HG02884 (cell line): ENCODE measurements around the gene DNAI1.
"Not testable (repeated sequence)": the region's sequence is repeated elsewhere in the genome, so short reads cannot be mapped to it uniquely, and the experiment has no call there.

Experiments
- ATAC-seq: cut with Tn5 transposase; IDR thresholded peaks from one replicate; pipeline ENCODE4 v1.9.1; 2021; ENCODE audit warnings: mild to moderate bottlenecking, moderate library complexity; ENCODE audit not compliant: unreplicated experiment

The DNAI1 gene

GRCh38 chr9:34450644-34451043 lies 8.0 kb upstream of the DNAI1 start:
- no peak for ATAC-seq

GRCh38 chr9:34451135-34451534 lies 7.5 kb upstream of the DNAI1 start:
- ATAC-seq = no peak

GRCh38 chr9:34451545-34451944 lies 7.1 kb upstream of the DNAI1 start:
- ATAC-seq = no peak

- no peak for ATAC-seq
These were observed 6.0 kb upstream of the DNAI1 start for GRCh38 chr9:34452568-34452967.

GRCh38 chr9:34454571-34455065 lies 4.0 kb upstream of the DNAI1 start:
- no peak for ATAC-seq

DNA sequence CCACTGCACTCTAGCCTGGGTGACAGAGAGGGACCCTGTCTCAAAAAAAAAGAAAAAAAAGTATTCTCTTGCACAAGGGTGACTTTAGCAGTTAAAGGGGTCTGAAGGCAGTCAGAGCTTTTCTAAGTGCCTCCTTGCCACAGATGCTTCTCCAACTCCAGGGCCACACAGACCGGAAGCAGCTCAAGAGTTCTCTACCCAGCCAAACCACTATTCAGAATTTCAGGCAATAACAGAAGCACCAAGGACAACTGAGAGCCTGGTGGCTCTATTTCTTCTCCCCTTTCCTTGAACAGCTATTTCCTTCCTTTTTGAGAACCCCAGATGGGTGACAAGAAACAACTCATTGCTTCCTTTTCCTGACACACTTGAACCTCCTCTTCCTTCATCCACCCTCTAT lies 2.5 kb upstream of the DNAI1 start:
- ATAC-seq = no peak

DNA sequence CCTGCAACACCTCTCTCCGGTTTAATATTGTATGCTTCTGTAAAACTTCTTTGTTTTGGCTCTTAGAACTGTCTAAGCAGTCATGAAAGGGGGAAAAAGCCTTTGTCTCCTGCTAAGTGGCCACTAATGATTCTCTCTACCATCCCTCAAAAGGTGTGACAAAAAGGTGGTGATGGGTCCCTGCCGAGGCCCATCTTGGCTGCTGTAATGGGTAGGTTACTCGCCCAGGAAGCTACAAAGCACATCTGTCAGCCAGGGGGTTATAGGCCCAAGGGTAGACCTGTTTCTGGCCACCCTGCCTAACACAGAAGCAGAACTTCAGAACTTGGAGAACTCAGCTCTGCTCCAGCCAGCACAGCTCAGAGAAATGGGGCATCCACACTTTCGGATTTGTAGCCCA lies 1.9 kb upstream of the DNAI1 start:
- ATAC-seq = no peak

DNA sequence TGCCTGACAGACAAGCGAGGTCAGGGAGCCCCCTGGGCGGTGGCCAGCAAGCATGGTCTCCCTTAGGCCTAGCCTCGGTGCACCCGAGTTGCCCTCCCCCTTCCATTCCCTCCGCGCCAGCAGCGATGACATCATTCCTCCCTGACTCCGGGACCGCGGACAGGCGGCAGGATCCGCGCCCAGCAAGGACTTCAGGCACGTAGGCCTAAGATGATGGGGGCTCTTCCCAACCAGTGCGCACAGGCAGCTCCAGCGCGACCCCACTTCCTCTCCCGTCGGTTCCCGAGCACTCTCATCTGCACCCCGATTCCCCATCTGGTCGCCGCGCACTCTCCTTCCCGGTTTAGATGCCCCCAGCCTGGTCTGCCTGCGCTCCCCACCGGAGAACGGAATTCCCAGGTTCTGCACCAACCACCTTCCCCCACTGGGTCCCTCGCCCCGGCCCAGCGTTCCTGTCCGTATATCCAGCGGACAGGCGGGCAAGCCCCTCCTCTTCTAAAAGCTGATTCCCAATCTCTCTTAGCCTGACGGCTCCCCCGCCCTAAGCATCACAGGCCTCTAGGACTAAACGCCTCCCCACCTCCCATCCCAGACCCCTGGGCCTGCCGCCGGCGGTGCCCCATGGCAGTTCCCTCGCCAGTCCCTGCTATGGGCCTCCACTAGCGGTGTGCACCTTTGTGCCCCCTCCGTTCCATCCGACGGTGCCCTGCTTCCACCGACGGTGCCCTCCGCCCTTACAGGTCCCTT lies 1.2 kb upstream of the DNAI1 start:
- no peak for ATAC-seq

DNA sequence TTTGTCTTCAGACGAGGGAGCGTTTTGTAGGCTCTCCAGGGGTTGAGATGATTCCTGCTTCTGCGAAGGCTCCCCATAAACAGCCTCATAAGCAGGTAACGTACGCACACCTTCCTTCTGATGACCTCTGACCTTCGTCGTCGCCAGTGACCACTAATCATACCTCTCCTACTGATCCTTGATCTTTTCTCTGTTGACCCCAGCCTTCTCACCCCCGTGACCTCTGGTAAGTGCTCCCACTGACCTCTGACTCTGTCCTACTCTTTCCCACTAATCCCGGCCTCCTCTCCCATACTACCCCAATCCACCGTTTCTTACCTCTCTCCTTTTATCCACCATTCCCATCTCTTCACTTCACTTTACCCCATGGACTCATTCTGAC lies 345 bp downstream of the DNAI1 start:
- no peak for ATAC-seq

DNA sequence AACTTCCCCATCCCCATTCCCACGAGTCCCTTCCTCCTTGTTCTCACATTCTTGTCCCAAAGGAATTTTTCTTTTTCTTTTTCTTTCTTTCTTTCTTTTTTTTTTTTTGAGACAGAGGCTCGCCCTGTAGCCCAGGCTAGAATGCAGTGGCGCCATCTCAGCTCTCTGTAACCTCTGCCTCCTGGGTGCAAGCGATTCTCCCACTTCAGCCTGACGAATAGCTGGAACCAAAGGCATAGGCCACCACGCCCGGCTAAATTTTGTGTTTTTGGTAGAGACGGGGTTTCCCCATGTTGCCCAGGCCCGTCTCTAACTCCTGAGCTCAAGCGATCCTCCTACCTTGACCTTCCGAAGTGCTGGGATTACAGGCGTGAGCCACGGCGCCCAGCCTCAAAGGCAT lies 751 bp downstream of the DNAI1 start:
- no peak for ATAC-seq

DNA sequence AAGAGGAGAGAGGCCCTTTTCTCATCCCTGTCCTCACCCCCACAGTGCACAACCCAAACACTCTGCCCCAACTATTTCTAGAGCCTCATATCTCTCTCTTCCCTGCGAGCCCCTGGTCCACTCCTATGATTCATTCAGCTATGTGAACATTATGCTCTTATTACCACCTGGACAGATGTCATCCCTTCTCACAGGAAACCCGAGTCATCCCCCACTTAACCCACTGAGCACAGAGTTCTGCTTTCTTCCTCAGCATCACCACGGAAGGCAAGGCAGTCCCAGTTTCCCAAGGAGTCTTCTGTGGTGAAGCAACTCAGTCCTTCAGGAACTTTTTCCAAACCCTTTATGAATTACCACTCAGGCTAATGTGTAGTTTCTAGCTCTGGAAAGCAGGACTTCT lies 1.3 kb downstream of the DNAI1 start:
- no peak for ATAC-seq

GRCh38 chr9:34463098-34463900 lies 4.7 kb downstream of the DNAI1 start:
- ATAC-seq = no peak

- no peak for ATAC-seq
These were observed 5.3 kb downstream of the DNAI1 start for GRCh38 chr9:34463901-34464232.

GRCh38 chr9:34464571-34464970 lies 6.0 kb downstream of the DNAI1 start:
- ATAC-seq = no peak

GRCh38 chr9:34465468-34465867 lies 6.9 kb downstream of the DNAI1 start:
- no peak for ATAC-seq

DNA sequence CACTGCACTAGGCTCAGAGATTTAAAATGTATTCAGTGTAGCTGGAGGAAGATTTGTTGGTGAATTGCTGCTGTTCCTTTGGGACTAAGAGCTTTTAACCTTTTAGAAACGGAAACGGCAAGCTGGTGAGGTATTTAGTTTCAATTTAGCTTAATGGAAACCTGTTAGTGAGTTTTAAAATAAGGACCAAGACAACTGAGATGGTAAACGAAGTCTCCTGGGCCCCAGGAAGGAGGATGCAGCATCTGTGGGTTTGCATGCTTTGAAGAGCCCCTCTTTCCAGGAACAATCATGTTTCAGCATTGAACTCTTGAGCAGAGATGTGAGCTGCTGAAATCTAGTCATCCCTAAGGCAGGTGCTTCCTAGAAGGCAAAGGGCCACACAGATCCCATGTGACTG lies 16.5 kb downstream of the DNAI1 start:
- ATAC-seq = no peak

GRCh38 chr9:34477541-34477940 lies 18.9 kb downstream of the DNAI1 start:
- ATAC-seq = no peak

DNA sequence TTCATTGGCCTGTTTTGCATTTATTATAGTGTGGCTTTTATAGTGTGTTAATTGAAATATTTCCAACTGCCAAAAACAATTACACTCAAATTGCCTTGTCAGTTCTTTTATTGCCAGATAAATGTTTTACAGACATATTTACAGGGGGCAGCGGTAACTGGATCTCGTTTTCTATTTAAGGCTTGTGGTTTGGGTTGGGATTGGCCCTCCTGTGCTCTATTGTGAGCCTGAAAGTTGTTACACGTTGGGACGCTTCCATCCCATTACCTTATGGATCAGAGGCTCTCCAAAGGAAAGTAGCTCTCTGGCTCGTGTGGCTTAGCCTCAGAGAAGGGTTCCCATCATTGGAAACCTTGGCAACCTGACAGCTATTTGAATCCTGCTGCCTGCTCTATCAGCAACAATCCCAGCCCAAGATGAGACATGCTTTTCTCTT lies 20.8 kb downstream of the DNAI1 start:
- no peak for ATAC-seq

- ATAC-seq = not testable (repeated sequence)
These were observed 23.0 kb downstream of the DNAI1 start for GRCh38 chr9:34481620-34482019.

DNA sequence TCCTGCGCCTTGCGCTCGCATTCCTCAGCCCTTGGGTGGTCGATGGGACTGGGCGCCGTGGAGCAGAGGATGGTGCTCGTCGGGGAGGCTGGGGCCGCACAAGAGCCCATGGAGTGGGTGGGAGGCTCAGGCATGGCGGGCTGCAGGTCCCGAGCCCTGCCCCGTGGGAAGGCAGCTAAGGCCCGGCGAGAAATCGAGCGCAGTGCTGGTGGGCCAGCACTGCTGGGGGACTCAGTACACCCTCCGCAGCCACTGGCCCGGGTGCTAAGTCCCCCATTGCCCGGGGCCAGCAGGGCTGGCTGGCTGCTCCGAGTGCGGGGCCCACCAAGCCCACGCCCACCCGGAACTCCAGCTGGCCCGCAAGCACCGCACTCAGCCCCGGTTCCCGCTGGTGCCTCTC lies 24.1 kb downstream of the DNAI1 start:
- ATAC-seq = not testable (repeated sequence)

GRCh38 chr9:34484678-34485077 lies 26.1 kb downstream of the DNAI1 start:
- no peak for ATAC-seq

DNA sequence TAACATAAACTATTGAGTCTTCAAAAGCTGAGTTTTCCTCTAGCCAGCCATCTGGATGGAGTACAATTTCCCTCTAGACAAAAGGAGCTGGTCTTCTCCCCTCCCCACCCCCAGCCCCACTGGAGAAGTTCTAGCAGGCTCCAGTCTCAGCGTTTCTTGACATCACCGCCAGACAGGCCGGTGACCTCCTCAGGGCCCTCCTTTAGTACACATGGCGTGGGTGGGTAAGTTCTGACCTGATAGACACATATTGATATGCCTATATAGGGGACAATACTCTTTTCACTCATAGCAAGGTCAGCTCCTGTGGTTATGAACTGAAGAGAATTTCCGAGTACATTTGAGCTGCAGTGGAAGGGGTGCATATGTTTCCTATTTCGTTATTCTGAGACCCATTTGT lies 27.2 kb downstream of the DNAI1 start:
- no peak for ATAC-seq
